ENCODE data around the gene LMBRD1.

DNA sequence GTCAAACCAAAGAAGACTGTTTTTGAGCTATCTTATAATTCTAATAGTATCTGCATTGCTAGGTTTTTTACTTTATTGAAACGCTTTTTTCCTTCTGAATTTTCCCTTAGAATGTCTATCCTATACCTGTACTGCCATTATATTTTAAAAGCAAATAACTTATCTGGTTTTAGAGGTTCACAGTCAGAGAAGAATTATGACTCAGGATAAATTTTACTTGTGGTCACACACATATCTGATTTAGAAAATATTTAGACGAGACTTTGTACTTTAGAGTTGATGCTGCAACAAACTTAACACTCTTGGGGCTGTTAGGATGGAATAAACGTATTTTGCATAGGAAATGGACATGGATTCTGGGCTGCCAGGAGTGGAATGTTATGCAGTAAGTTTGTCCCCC, 33.0 kb downstream of the LMBRD1 start:
- no peak for TF ChIP-seq YY1 (IDR thresholded peaks at IDR 0.05; ENCODE audit: low read depth)
- TF ChIP-seq NFIC (IDR thresholded peaks at IDR 0.05), result no peak
- TF ChIP-seq, protein P1, sequence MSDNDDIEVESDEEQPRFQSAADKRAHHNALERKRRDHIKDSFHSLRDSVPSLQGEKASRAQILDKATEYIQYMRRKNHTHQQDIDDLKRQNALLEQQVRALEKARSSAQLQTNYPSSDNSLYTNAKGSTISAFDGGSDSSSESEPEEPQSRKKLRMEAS (IDR thresholded peaks at IDR 0.05), result no peak
- TF ChIP-seq CEBPB (IDR thresholded peaks at IDR 0.05), result no peak
- no peak for TF ChIP-seq RAD21 (IDR thresholded peaks at IDR 0.05; ENCODE audit: low read depth)
- TF ChIP-seq EP300 (IDR thresholded peaks at IDR 0.05; ENCODE audit: borderline replicate concordance), result no peak
- TF ChIP-seq, protein P2, sequence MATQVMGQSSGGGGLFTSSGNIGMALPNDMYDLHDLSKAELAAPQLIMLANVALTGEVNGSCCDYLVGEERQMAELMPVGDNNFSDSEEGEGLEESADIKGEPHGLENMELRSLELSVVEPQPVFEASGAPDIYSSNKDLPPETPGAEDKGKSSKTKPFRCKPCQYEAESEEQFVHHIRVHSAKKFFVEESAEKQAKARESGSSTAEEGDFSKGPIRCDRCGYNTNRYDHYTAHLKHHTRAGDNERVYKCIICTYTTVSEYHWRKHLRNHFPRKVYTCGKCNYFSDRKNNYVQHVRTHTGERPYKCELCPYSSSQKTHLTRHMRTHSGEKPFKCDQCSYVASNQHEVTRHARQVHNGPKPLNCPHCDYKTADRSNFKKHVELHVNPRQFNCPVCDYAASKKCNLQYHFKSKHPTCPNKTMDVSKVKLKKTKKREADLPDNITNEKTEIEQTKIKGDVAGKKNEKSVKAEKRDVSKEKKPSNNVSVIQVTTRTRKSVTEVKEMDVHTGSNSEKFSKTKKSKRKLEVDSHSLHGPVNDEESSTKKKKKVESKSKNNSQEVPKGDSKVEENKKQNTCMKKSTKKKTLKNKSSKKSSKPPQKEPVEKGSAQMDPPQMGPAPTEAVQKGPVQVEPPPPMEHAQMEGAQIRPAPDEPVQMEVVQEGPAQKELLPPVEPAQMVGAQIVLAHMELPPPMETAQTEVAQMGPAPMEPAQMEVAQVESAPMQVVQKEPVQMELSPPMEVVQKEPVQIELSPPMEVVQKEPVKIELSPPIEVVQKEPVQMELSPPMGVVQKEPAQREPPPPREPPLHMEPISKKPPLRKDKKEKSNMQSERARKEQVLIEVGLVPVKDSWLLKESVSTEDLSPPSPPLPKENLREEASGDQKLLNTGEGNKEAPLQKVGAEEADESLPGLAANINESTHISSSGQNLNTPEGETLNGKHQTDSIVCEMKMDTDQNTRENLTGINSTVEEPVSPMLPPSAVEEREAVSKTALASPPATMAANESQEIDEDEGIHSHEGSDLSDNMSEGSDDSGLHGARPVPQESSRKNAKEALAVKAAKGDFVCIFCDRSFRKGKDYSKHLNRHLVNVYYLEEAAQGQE (IDR thresholded peaks at IDR 0.05; ENCODE audit: low read depth), result no peak

All from Ishikawa (cell line).